Fibroblast of mammary gland (primary cell): ENCODE data around the gene PPP1R13B.
"Not testable (repeated sequence)": the region's sequence is repeated elsewhere in the genome, so short reads cannot be mapped to it uniquely, and the experiment has no call there.

Source experiments
- DNase-seq: peaks from one replicate; pipeline ENCODE4 v3.0.0-alpha.2; 2010; ENCODE audit warnings: low read depth
- H3K4me3 ChIP-seq: 2 replicates; pipeline ENCODE4 v1.5.1; 2011; ENCODE audit warnings: low read depth, mild to moderate bottlenecking, low read length, moderate library complexity; ENCODE audit not compliant: control insufficient read depth
- TF ChIP-seq, protein P1 (sequence below): conservative IDR thresholded peaks from 2 replicates; pipeline ENCODE4 v1.5.1; 2011; ENCODE audit warnings: low read depth, low read length, inconsistent platforms; ENCODE audit not compliant: control insufficient read depth, insufficient read depth

PPP1R13B gene

DNA sequence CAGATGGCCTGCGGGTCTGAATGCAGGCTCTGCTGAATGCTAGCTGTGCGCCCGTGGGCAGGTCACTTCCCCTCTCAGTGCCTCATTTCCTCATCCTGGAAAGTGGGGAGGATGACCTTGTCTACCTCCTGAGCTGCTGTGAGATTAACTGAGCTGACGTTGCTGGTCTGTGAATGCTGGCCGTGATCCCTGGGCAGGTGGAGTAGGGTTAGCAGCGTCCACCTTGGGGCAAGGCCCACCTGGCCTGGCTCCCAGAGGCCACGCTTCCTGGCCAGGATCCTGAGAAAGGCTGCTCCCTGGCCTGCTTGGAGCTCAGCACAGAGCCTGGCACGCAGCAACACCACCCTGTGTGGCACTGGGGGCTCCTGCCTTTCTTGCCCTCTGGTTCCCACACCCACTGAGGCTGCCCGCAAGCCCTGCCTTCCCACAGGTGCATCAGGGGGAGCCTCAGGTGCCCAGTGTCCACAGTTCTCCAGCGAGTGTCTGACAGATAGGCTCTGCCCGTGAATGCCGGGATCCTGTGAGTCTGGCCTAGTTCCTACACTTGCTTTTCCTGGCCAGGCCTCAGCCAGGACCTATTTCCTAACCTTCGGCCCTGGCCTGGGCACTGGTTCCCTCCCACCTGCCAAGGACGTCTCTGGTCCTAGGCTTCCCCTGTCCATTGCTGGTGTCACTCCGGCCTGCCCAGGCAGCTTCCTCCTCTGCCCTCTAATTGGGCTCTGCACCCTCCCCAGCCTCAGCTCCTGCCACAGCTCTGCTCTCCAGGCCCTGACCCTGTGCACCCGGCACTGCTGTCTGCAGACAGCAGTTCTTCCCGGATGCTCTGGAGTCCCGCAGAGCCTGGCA lies 43.7 kb upstream of the PPP1R13B start:
- TF ChIP-seq, protein P1, sequence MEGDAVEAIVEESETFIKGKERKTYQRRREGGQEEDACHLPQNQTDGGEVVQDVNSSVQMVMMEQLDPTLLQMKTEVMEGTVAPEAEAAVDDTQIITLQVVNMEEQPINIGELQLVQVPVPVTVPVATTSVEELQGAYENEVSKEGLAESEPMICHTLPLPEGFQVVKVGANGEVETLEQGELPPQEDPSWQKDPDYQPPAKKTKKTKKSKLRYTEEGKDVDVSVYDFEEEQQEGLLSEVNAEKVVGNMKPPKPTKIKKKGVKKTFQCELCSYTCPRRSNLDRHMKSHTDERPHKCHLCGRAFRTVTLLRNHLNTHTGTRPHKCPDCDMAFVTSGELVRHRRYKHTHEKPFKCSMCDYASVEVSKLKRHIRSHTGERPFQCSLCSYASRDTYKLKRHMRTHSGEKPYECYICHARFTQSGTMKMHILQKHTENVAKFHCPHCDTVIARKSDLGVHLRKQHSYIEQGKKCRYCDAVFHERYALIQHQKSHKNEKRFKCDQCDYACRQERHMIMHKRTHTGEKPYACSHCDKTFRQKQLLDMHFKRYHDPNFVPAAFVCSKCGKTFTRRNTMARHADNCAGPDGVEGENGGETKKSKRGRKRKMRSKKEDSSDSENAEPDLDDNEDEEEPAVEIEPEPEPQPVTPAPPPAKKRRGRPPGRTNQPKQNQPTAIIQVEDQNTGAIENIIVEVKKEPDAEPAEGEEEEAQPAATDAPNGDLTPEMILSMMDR, result no peak
- no peak for DNase-seq
- H3K4me3 ChIP-seq, result no peak overlapping the region

DNA sequence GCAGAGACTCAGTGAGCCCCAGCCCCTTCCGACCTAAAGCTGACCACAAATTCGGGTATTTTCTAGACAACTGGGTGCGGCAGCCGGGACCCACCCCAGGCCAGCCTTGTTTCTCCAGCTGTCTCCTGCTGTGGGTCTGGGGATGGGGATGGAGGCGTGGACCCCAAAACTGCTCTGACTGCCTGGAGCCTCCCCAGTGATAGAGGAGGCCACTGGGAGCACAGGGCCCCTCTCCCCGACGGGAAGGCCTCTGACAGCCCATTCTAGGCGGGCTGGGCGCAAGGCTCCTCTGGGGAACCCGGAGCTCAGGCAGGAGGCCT lies 42.6 kb upstream of the PPP1R13B start:
- no peak overlapping the region for H3K4me3 ChIP-seq
- no peak for DNase-seq
- TF ChIP-seq, protein P1, result no peak

DNA sequence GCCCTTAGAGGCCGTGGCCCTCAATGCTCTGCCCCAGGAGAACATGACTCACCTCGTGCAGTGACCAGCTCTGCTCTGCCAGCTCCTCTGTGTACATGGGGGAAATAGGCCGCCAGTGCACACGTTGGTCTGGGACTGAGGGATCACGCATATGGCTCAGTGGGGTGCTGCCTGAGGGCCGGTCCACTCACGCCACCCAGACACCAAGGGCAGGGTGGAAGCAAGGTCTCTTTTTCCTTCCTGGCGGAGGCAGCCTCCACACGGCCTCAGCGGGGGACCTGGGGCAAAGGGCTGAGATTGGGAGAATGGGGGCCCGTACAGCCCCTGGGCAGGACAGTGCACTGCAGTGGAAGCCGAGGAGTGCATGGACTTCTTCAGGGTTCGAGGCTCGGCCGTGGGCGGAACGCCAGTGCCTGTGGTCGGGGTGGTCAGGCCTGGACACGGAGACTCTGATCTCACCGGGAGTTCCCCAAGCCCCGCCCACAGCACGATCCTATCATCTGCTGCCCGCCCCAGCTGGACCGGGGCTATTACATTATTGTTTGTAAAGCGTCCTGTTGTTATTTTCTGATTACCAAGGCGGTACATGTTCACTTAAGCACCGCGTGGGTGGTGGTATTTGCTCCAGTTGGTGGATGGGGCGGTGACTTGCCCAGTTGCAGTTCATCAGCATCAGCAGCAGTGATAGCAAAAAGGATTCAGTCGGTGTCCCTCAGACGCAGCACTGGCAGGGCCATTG lies 42.1 kb upstream of the PPP1R13B start:
- H3K4me3 ChIP-seq, result no peak overlapping the region
- TF ChIP-seq, protein P1, result no peak

GRCh38 chr14:103889002-103889312 lies 41.6 kb upstream of the PPP1R13B start:
- not testable (repeated sequence) for H3K4me3 ChIP-seq

More for the DNA sequence above, 42.1 kb upstream of the PPP1R13B start:
- peak; percentile 47 for DNase-seq

GRCh38 chr14:103887557-103888115 lies 40.3 kb upstream of the PPP1R13B start:
- TF ChIP-seq, protein P1, result no peak
- H3K4me3 ChIP-seq, result no peak overlapping the region
- no peak for DNase-seq

More at GRCh38 chr14:103889002-103889312, 41.6 kb upstream of the PPP1R13B start:
- DNase-seq, result not testable (repeated sequence)

GRCh38 chr14:103887170-103887501 lies 39.8 kb upstream of the PPP1R13B start:
- TF ChIP-seq, protein P1, result no peak
- DNase-seq, result no peak
- H3K4me3 ChIP-seq, result no peak overlapping the region
